ENCODE measurements around the gene UBE2J2.

DNA sequence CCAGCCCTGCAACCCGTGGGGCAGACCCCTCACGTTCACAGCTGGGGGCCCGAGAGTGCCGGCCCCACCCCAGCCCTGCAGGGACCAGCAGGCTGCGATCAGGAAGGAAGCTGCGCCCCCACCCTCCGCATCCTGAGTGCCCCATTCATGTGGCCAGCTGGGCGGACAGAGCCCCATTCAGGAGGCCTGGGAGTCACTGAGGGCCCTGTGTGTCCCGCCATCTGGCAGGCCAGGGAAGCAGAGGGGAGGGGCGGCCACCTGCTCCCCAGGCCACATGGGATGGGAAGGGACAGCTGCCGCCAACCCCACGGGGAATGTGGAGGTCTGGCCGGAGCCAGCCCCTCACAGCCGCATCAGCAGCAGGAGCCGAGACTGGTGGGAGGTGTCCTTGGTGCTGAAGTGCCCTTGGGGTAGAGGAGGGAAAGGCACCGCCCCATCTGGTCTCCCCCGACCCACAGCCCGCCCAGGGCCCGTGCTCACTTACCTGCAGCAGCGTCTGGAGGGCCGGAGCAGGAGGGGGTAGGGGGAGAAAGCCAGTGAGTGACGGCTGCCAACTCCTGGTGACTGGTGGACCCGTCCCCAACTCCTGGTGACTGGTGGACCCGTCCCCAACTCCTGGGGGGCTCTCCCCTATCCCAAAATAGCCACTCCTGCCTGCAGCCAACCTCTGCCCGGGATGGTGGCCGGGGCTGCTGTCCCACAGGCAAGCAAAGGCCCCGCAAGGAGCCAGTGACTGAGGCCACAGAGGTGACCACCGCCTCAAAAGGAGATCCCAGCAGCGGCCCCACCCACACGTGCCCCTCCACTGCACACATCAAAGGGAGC lies 25.4 kb upstream of the UBE2J2 start:
- TF ChIP-seq, protein P1, sequence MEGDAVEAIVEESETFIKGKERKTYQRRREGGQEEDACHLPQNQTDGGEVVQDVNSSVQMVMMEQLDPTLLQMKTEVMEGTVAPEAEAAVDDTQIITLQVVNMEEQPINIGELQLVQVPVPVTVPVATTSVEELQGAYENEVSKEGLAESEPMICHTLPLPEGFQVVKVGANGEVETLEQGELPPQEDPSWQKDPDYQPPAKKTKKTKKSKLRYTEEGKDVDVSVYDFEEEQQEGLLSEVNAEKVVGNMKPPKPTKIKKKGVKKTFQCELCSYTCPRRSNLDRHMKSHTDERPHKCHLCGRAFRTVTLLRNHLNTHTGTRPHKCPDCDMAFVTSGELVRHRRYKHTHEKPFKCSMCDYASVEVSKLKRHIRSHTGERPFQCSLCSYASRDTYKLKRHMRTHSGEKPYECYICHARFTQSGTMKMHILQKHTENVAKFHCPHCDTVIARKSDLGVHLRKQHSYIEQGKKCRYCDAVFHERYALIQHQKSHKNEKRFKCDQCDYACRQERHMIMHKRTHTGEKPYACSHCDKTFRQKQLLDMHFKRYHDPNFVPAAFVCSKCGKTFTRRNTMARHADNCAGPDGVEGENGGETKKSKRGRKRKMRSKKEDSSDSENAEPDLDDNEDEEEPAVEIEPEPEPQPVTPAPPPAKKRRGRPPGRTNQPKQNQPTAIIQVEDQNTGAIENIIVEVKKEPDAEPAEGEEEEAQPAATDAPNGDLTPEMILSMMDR (IDR thresholded peaks at IDR 0.05; ENCODE audit: low read length), result no peak
- no peak for TF ChIP-seq EZH2 (IDR thresholded peaks at IDR 0.05; ENCODE audit: borderline replicate concordance, low read length)
